ENCODE data around the gene TEDC2.
"Not testable (repeated sequence)": the region's sequence is repeated elsewhere in the genome, so short reads cannot be mapped to it uniquely, and the experiment has no call there.

DNA sequence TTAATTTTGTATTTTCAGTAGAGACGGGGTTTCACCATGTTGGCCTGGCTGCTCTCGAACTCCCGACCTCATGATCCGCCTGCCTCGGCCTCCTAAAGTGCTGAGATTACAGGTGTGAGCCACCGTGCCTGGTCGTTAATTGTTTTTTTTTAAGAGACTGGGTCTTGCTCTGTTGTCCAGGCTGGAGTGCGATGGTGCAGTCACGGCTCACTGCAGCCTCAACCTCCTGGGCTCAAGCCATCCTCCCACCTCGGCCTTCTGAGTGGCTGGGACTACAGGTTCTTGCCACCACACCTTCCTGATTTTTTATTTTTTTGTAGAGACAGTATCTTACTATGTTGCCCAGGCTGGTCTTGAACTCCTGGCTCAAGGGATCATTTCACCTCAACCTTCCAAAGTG, 20.1 kb downstream of the TEDC2 start:
- TF ChIP-seq, protein P1, sequence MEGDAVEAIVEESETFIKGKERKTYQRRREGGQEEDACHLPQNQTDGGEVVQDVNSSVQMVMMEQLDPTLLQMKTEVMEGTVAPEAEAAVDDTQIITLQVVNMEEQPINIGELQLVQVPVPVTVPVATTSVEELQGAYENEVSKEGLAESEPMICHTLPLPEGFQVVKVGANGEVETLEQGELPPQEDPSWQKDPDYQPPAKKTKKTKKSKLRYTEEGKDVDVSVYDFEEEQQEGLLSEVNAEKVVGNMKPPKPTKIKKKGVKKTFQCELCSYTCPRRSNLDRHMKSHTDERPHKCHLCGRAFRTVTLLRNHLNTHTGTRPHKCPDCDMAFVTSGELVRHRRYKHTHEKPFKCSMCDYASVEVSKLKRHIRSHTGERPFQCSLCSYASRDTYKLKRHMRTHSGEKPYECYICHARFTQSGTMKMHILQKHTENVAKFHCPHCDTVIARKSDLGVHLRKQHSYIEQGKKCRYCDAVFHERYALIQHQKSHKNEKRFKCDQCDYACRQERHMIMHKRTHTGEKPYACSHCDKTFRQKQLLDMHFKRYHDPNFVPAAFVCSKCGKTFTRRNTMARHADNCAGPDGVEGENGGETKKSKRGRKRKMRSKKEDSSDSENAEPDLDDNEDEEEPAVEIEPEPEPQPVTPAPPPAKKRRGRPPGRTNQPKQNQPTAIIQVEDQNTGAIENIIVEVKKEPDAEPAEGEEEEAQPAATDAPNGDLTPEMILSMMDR (IDR thresholded peaks at IDR 0.05) = not testable (repeated sequence)
- not testable (repeated sequence) for TF ChIP-seq POLR2A (IDR thresholded peaks at IDR 0.05)

Measured in uterus (tissue), 2 donors.